ENCODE results near the gene TRIM37.

Gene TRIM37

DNA sequence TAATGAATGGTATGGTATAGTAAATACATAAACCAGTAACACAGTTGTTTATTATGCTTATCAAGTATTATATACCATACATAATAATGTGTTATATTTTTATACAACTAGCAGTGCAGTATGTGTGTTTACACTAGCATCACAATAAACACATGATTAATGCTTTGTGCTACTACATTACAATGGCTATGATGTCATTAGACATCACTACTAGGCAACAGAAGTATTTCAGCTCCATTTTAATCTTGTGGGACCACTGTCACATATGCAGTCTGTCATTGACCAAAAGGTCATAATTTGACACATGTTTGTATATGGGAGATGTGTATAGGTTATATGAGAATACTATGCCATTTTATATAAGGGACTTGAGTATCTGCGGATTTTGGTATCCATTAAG lies 32.7 kb downstream of the TRIM37 start:
- Histone ChIP-seq H3K36me3 (ENCODE audit: control insufficient read depth, insufficient read depth, low read length) (no peaks in the 10 kb centered on the region), H3K4me1 (ENCODE audit: control insufficient read depth, insufficient read depth, low read length) (no peaks in the 10 kb centered on the region), H3K9ac (ENCODE audit: low read depth, low read length) (no peak overlapping the region), H3K9me3 (ENCODE audit: control insufficient read depth, insufficient read depth, low read length) (no peaks in the 10 kb centered on the region), H3K4me3 (ENCODE audit: low read depth, low read length) (no peak overlapping the region), H3K27me3 (ENCODE audit: control insufficient read depth, insufficient read depth, low read length) (no peaks in the 10 kb centered on the region)

GRCh38 chr17:59069856-59070255 lies 36.8 kb downstream of the TRIM37 start:
- H3K27me3 ChIP-seq (ENCODE audit: control insufficient read depth, insufficient read depth, low read length), result no peaks in the 10 kb centered on the region
- H3K9me3 ChIP-seq (ENCODE audit: control insufficient read depth, insufficient read depth, low read length), result no peaks in the 10 kb centered on the region
- H3K36me3 ChIP-seq (ENCODE audit: control insufficient read depth, insufficient read depth, low read length), result no peaks in the 10 kb centered on the region
- no peak overlapping the region for H3K9ac ChIP-seq (ENCODE audit: low read depth, low read length)
- no peak overlapping the region for H3K4me3 ChIP-seq (ENCODE audit: low read depth, low read length)
- H3K4me1 ChIP-seq (ENCODE audit: control insufficient read depth, insufficient read depth, low read length), result no peaks in the 10 kb centered on the region

GRCh38 chr17:59067756-59068155 lies 38.9 kb downstream of the TRIM37 start:
- Histone ChIP-seq H3K4me1 (ENCODE audit: control insufficient read depth, insufficient read depth, low read length) (no peaks in the 10 kb centered on the region), H3K27me3 (ENCODE audit: control insufficient read depth, insufficient read depth, low read length) (no peaks in the 10 kb centered on the region), H3K36me3 (ENCODE audit: control insufficient read depth, insufficient read depth, low read length) (no peaks in the 10 kb centered on the region), H3K9me3 (ENCODE audit: control insufficient read depth, insufficient read depth, low read length) (no peaks in the 10 kb centered on the region), H3K9ac (ENCODE audit: low read depth, low read length) (no peak overlapping the region), H3K4me3 (ENCODE audit: low read depth, low read length) (no peak overlapping the region)

DNA sequence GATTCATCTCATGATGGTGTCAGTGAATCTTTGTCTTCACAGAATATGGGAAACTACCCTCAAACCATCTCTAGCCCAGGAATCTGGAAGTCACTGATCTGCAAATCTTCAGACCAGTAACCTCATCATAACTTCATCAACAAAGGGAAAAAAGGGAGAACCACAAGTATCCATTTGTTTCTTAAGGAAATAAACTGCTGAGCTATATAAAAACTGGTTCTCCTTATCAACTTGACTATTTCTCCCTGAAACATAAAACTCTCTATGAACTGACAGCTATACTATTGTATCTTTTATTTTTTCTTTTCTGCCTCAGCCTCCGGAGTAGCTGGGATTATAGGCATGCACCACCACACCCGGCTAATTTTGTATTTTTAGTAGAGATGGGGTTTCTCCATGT lies 39.3 kb downstream of the TRIM37 start:
- Histone ChIP-seq H3K4me3 (ENCODE audit: low read depth, low read length) (no peak overlapping the region), H3K9me3 (ENCODE audit: control insufficient read depth, insufficient read depth, low read length) (no peaks in the 10 kb centered on the region), H3K36me3 (ENCODE audit: control insufficient read depth, insufficient read depth, low read length) (no peaks in the 10 kb centered on the region), H3K27me3 (ENCODE audit: control insufficient read depth, insufficient read depth, low read length) (no peaks in the 10 kb centered on the region), H3K4me1 (ENCODE audit: control insufficient read depth, insufficient read depth, low read length) (no peaks in the 10 kb centered on the region), H3K9ac (ENCODE audit: low read depth, low read length) (no peak overlapping the region)

- Histone ChIP-seq H3K27me3 (ENCODE audit: control insufficient read depth, insufficient read depth, low read length) (no peaks in the 10 kb centered on the region), H3K9ac (ENCODE audit: low read depth, low read length) (no peak overlapping the region), H3K4me3 (ENCODE audit: low read depth, low read length) (no peak overlapping the region), H3K4me1 (ENCODE audit: control insufficient read depth, insufficient read depth, low read length) (no peaks in the 10 kb centered on the region), H3K9me3 (ENCODE audit: control insufficient read depth, insufficient read depth, low read length) (no peaks in the 10 kb centered on the region), H3K36me3 (ENCODE audit: control insufficient read depth, insufficient read depth, low read length) (no peaks in the 10 kb centered on the region)
Observed at GRCh38 chr17:59062509-59062908, 44.2 kb downstream of the TRIM37 start.

DNA sequence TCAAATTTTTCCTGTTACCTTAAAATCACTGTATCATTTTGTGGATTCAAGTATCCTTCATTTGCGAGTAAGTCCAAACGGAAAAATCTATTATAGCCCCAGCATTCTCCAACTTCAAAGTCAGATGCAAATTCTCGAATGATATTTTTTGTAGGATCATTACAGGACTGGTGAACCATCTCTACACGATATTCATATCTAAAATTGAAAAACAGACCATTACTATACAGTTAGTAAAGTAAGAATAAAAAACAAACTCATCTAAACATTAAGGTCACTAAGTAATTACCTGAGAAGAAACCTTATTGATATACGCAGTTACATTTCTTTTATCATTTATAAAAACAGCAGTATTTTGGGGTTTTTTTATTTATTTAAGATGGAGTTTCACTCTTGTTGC lies 49.8 kb downstream of the TRIM37 start:
- Histone ChIP-seq H3K9me3 (ENCODE audit: control insufficient read depth, insufficient read depth, low read length) (no peaks in the 10 kb centered on the region), H3K9ac (ENCODE audit: low read depth, low read length) (no peak overlapping the region), H3K4me1 (ENCODE audit: control insufficient read depth, insufficient read depth, low read length) (no peaks in the 10 kb centered on the region), H3K27me3 (ENCODE audit: control insufficient read depth, insufficient read depth, low read length) (no peaks in the 10 kb centered on the region), H3K4me3 (ENCODE audit: low read depth, low read length) (no peak overlapping the region), H3K36me3 (ENCODE audit: control insufficient read depth, insufficient read depth, low read length) (peaks cover 5% of the 10 kb centered on the region)

DNA sequence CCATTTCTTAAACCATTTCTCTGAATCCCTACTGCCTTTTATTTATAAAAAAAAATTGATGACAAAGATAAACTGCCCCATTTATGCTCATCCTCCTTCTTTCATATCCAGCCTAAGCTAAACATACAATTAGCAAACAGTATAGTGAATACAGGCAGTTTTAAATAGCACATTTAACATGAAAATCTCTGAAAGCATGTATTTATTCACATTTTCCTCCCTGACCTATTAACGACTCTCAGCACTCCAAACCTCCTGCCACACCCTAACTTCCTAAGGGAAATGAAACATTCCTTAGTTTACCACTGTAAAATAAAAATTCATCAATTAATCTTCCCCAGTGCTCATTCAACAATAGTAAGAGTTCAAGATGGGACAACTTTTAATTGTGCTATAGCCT lies 56.9 kb downstream of the TRIM37 start:
- Histone ChIP-seq H3K27me3 (ENCODE audit: control insufficient read depth, insufficient read depth, low read length) (no peaks in the 10 kb centered on the region), H3K9me3 (ENCODE audit: control insufficient read depth, insufficient read depth, low read length) (no peaks in the 10 kb centered on the region), H3K36me3 (ENCODE audit: control insufficient read depth, insufficient read depth, low read length) (peaks cover 11% of the 10 kb centered on the region)

GRCh38 chr17:59047616-59048015 lies 59.1 kb downstream of the TRIM37 start:
- no peaks in the 10 kb centered on the region for H3K9me3 ChIP-seq (ENCODE audit: control insufficient read depth, insufficient read depth, low read length)
- H3K4me3 ChIP-seq (ENCODE audit: low read depth, low read length), result no peak overlapping the region
- H3K36me3 ChIP-seq (ENCODE audit: control insufficient read depth, insufficient read depth, low read length), result peaks cover 24% of the 10 kb centered on the region
- H3K4me1 ChIP-seq (ENCODE audit: control insufficient read depth, insufficient read depth, low read length), result no peaks in the 10 kb centered on the region
- no peaks in the 10 kb centered on the region for H3K27me3 ChIP-seq (ENCODE audit: control insufficient read depth, insufficient read depth, low read length)
- no peak overlapping the region for H3K9ac ChIP-seq (ENCODE audit: low read depth, low read length)

More for the DNA sequence above, 56.9 kb downstream of the TRIM37 start:
- Histone ChIP-seq H3K4me1 (ENCODE audit: control insufficient read depth, insufficient read depth, low read length) (no peaks in the 10 kb centered on the region), H3K9ac (ENCODE audit: low read depth, low read length) (no peak overlapping the region), H3K4me3 (ENCODE audit: low read depth, low read length) (no peak overlapping the region)

GRCh38 chr17:59046192-59046591 lies 60.5 kb downstream of the TRIM37 start:
- H3K9me3 ChIP-seq (ENCODE audit: control insufficient read depth, insufficient read depth, low read length), result no peaks in the 10 kb centered on the region
- H3K9ac ChIP-seq (ENCODE audit: low read depth, low read length), result no peak overlapping the region
- H3K27me3 ChIP-seq (ENCODE audit: control insufficient read depth, insufficient read depth, low read length), result no peaks in the 10 kb centered on the region
- H3K36me3 ChIP-seq (ENCODE audit: control insufficient read depth, insufficient read depth, low read length), result peaks cover 24% of the 10 kb centered on the region
- no peak overlapping the region for H3K4me3 ChIP-seq (ENCODE audit: low read depth, low read length)
- H3K4me1 ChIP-seq (ENCODE audit: control insufficient read depth, insufficient read depth, low read length), result no peaks in the 10 kb centered on the region

DNA sequence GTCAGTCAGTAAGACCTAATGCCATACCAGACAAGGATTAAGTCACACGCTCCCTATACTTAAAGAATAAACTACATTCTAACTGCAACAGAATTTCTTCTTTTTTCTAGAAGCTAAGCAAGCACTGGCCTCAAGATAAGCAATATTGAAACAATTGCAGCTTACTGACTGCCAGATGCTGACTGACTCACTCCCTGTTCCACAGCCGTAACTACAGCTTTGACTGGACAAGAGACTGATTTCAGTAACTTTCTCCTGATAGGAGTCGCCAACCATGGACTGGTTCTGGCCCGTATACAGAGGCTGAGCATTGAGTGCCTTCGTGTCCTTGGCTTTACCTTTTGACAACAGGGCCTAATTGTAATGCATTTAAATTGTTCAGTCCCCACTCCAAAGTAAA lies 67.9 kb downstream of the TRIM37 start:
- no peak overlapping the region for H3K9ac ChIP-seq (ENCODE audit: low read depth, low read length)
- no peaks in the 10 kb centered on the region for H3K4me1 ChIP-seq (ENCODE audit: control insufficient read depth, insufficient read depth, low read length)
- H3K36me3 ChIP-seq (ENCODE audit: control insufficient read depth, insufficient read depth, low read length), result peaks cover 16% of the 10 kb centered on the region
- no peak overlapping the region for H3K4me3 ChIP-seq (ENCODE audit: low read depth, low read length)
- H3K9me3 ChIP-seq (ENCODE audit: control insufficient read depth, insufficient read depth, low read length), result no peaks in the 10 kb centered on the region
- no peaks in the 10 kb centered on the region for H3K27me3 ChIP-seq (ENCODE audit: control insufficient read depth, insufficient read depth, low read length)

GRCh38 chr17:59037960-59038359 lies 68.7 kb downstream of the TRIM37 start:
- no peaks in the 10 kb centered on the region for H3K4me1 ChIP-seq (ENCODE audit: control insufficient read depth, insufficient read depth, low read length)
- peaks cover 9% of the 10 kb centered on the region for H3K36me3 ChIP-seq (ENCODE audit: control insufficient read depth, insufficient read depth, low read length)
- no peaks in the 10 kb centered on the region for H3K9me3 ChIP-seq (ENCODE audit: control insufficient read depth, insufficient read depth, low read length)
- H3K9ac ChIP-seq (ENCODE audit: low read depth, low read length), result no peak overlapping the region
- no peak overlapping the region for H3K4me3 ChIP-seq (ENCODE audit: low read depth, low read length)
- no peaks in the 10 kb centered on the region for H3K27me3 ChIP-seq (ENCODE audit: control insufficient read depth, insufficient read depth, low read length)

- Histone ChIP-seq H3K36me3 (ENCODE audit: control insufficient read depth, insufficient read depth, low read length) (no peaks in the 10 kb centered on the region), H3K4me3 (ENCODE audit: low read depth, low read length) (no peak overlapping the region), H3K4me1 (ENCODE audit: control insufficient read depth, insufficient read depth, low read length) (no peaks in the 10 kb centered on the region), H3K27me3 (ENCODE audit: control insufficient read depth, insufficient read depth, low read length) (no peaks in the 10 kb centered on the region), H3K9ac (ENCODE audit: low read depth, low read length) (no peak overlapping the region), H3K9me3 (ENCODE audit: control insufficient read depth, insufficient read depth, low read length) (no peaks in the 10 kb centered on the region)
Observed at GRCh38 chr17:59030811-59031210, 75.9 kb downstream of the TRIM37 start.

GRCh38 chr17:59028328-59028727 lies 78.4 kb downstream of the TRIM37 start:
- H3K27me3 ChIP-seq (ENCODE audit: control insufficient read depth, insufficient read depth, low read length), result no peaks in the 10 kb centered on the region
- no peak overlapping the region for H3K4me3 ChIP-seq (ENCODE audit: low read depth, low read length)
- H3K36me3 ChIP-seq (ENCODE audit: control insufficient read depth, insufficient read depth, low read length), result no peaks in the 10 kb centered on the region
- no peak overlapping the region for H3K9ac ChIP-seq (ENCODE audit: low read depth, low read length)
- H3K9me3 ChIP-seq (ENCODE audit: control insufficient read depth, insufficient read depth, low read length), result no peaks in the 10 kb centered on the region
- no peaks in the 10 kb centered on the region for H3K4me1 ChIP-seq (ENCODE audit: control insufficient read depth, insufficient read depth, low read length)
